HG03565 (cell line): ENCODE results near the gene PARD3B.

Experiments
- ATAC-seq: cut with Tn5 transposase; IDR thresholded peaks from one replicate; pipeline ENCODE4 v1.9.1; 2021; ENCODE audit warnings: mild to moderate bottlenecking, moderate library complexity; ENCODE audit not compliant: unreplicated experiment

Gene PARD3B

GRCh38 chr2:205292665-205293295 lies 747.5 kb downstream of the PARD3B start:
- ATAC-seq, result no peak

GRCh38 chr2:205293559-205293958 lies 748.3 kb downstream of the PARD3B start:
- no peak for ATAC-seq

- ATAC-seq, result no peak
Measured at GRCh38 chr2:205296959-205297358, 751.7 kb downstream of the PARD3B start.

- no peak for ATAC-seq
Measured at GRCh38 chr2:205297368-205297767, 752.1 kb downstream of the PARD3B start.

- no peak for ATAC-seq
Measured at GRCh38 chr2:205297846-205298245, 752.6 kb downstream of the PARD3B start.

GRCh38 chr2:205311201-205311600 lies 765.9 kb downstream of the PARD3B start:
- ATAC-seq, result no peak

- no peak for ATAC-seq
Measured at GRCh38 chr2:205321231-205321630, 776.0 kb downstream of the PARD3B start.

- ATAC-seq, result no peak
Measured at GRCh38 chr2:205323929-205324328, 778.7 kb downstream of the PARD3B start.

GRCh38 chr2:205324355-205324754 lies 779.1 kb downstream of the PARD3B start:
- ATAC-seq, result peak; percentile 55

- ATAC-seq, result no peak
Measured at GRCh38 chr2:205333351-205333750, 788.1 kb downstream of the PARD3B start.

- ATAC-seq, result no peak
Measured at GRCh38 chr2:205337274-205337673, 792.0 kb downstream of the PARD3B start.

GRCh38 chr2:205338156-205338555 lies 792.9 kb downstream of the PARD3B start:
- ATAC-seq, result no peak

- ATAC-seq, result no peak
Measured at GRCh38 chr2:205343103-205343502, 797.8 kb downstream of the PARD3B start.

- no peak for ATAC-seq
Measured at GRCh38 chr2:205346649-205347048, 801.4 kb downstream of the PARD3B start.

GRCh38 chr2:205347899-205348298 lies 802.6 kb downstream of the PARD3B start:
- no peak for ATAC-seq

- no peak for ATAC-seq
Measured at GRCh38 chr2:205352094-205352493, 806.8 kb downstream of the PARD3B start.

GRCh38 chr2:205352593-205352992 lies 807.3 kb downstream of the PARD3B start:
- ATAC-seq, result no peak

GRCh38 chr2:205357732-205358131 lies 812.5 kb downstream of the PARD3B start:
- ATAC-seq, result no peak

GRCh38 chr2:205358351-205358815 lies 813.1 kb downstream of the PARD3B start:
- no peak for ATAC-seq

GRCh38 chr2:205361272-205361671 lies 816.0 kb downstream of the PARD3B start:
- no peak for ATAC-seq

- ATAC-seq, result no peak
Measured at GRCh38 chr2:205361970-205362369, 816.7 kb downstream of the PARD3B start.

GRCh38 chr2:205364261-205364660 lies 819.0 kb downstream of the PARD3B start:
- ATAC-seq, result no peak
